Spleen (tissue), 11 donors: ENCODE data around the gene DDX4. TPM values are rescaled to one million over a fixed set of nuclear protein-coding genes. Genes with fewer than 3 reads are reported as not detected.

Experiments used
- DNase-seq: peaks from one replicate; pipeline ENCODE4 v3.0.0-alpha.2; 2020
- H3K27ac ChIP-seq, 8 donors: fragments of 200-600 bp; sonication (generic) in 7 of 8; 1 replicate in 4 of 8; 2 replicates in 4 of 8; pipeline versions ENCODE4 v1.5.0 to v1.8.0; 2016 to 2021; ENCODE audit warnings: inconsistent platforms in 4 of 8, mild to moderate bottlenecking in 4 of 8, moderate library complexity in 1 of 8
- H3K27me3 ChIP-seq, 7 donors: fragments of 200-600 bp; sonication (generic) in 6 of 7; replicated peaks in 1 of 7; 1 replicate in 4 of 7; 2 replicates in 3 of 7; pipeline versions ENCODE4 v1.5.0 to v1.8.0; 2016 to 2021; ENCODE audit warnings: inconsistent platforms in 3 of 7, mild to moderate bottlenecking in 1 of 7
- H3K36me3 ChIP-seq, 6 donors: fragments of 200-600 bp; sonication (generic) in 5 of 6; 1 replicate in 4 of 6; 2 replicates in 2 of 6; pipeline versions ENCODE4 v1.5.0 to v1.8.0; 2016 to 2021; ENCODE audit warnings: inconsistent platforms in 2 of 6
- H3K4me1 ChIP-seq, 6 donors: fragments of 200-600 bp; sonication (generic) in 5 of 6; 1 replicate in 3 of 6; 2 replicates in 3 of 6; pipeline versions ENCODE4 v1.5.0 to v1.8.0; 2016 to 2021; ENCODE audit warnings: inconsistent platforms in 3 of 6
- H3K4me3 ChIP-seq, 8 donors: fragments of 200-600 bp; sonication (generic) in 7 of 8; 1 replicate in 4 of 8; 2 replicates in 4 of 8; pipeline versions ENCODE4 v1.5.0 to v1.8.0; 2016 to 2021; ENCODE audit warnings: inconsistent platforms in 4 of 8, mild to moderate bottlenecking in 4 of 8, moderate library complexity in 2 of 8
- H3K9me3 ChIP-seq, 8 donors: fragments of 200-600 bp; sonication (generic) in 7 of 8; 1 replicate in 4 of 8; 2 replicates in 4 of 8; pipeline versions ENCODE4 v1.5.0 to v1.8.0; 2016 to 2021; ENCODE audit warnings: inconsistent platforms in 4 of 8
- CTCF ChIP-seq, 11 experiments: fragments of 200-600 bp in 7 of 11; fragments of 450-650 bp in 4 of 11; sonication (generic) in 4 of 11; IDR thresholded peaks in 8 of 11; conservative IDR thresholded peaks in 3 of 11; 1 replicate in 7 of 11; 2 replicates in 4 of 11; pipeline versions ENCODE4 v1.4.0 to v1.8.0; 2016 to 2021; ENCODE audit warnings: antibody characterized with exemption in 11 of 11, inconsistent platforms in 4 of 11, mild to moderate bottlenecking in 1 of 11
- POLR2A ChIP-seq, 3 donors: fragments of 450-650 bp; IDR thresholded peaks; one replicate each; pipeline ENCODE4 v1.5.1; 2017; ENCODE audit warnings: antibody characterized with exemption in 3 of 3, mild to moderate bottlenecking in 1 of 3
- POLR2AphosphoS5 ChIP-seq, 3 donors: sonication (generic); formaldehyde crosslinking; IDR thresholded peaks; one replicate each; pipeline ENCODE4 v1.5.1; 2017; ENCODE audit warnings: antibody characterized with exemption in 3 of 3
- WGBS, 5 donors: extraction: QIAGEN DNeasy Blood & Tissue Kit in 3 of 5; methylation state at CpG; one replicate each; pipeline versions ENCODE4 v1.1.5 to v1.1.7; 2013 to 2018; 5-methylcytosine and 5-hydroxymethylcytosine counted together
- intact Hi-C: fragments of 100-400 bp; cut with DNase I; formaldehyde crosslinking; loops from one replicate; pipeline ENCODE4 v1.15.0; 2023; ENCODE audit warnings: low total_unique reads
- polyA plus RNA-seq, 3 donors: library from polyadenylated mRNA; stranded (reverse); fragments of 200-250 nt; gene quantifications; one replicate each; pipeline ENCODE4 v1.2.1, GENCODE V29; 2013
- total RNA-seq, 7 donors: library from RNA; depleted of rRNA in 3 of 7; stranded (reverse); fragments of >200 nt in 3 of 7; fragmentation: NEBNext Ultra II Directional in 4 of 7; extraction: Animal tissue kit (Norgen Biotek cat#: 25700) in 4 of 7; gene quantifications; one replicate each; pipeline versions ENCODE4 v1.1.0 to v1.2.1, GENCODE V29; 2016 to 2021
- donor health status: healthy with polysubstance abuse.
- donor health status: DM: no; HTN: no; CAD: no; lungs with moderate emphysema.
- donor health status: DM: no; HTN: no; CAD: no.
- donor health status: Bipolar disorder and iron deficiency.
- donor health status: healthy.
- donor health status: DM: no; HTN: no; CAD: no.
- donor health status: DM: yes; HTN: yes; CAD: no.

The DDX4 gene
- total and polyA plus RNA-seq, 10 donors, result 0.07 to 0.30 TPM; not detected in 8

- no peak overlapping the region for H3K27ac ChIP-seq
- no peak overlapping the region for H3K4me3 ChIP-seq
- H3K36me3 ChIP-seq, result no peaks in the 10 kb centered on the region
- no peak for DNase-seq
- no peaks in the 10 kb centered on the region for H3K4me1 ChIP-seq
- no peaks in the 10 kb centered on the region for H3K27me3 ChIP-seq
- intact Hi-C loops, result no loop called here
- peaks cover 0 to 21% (median 8%) of the 10 kb centered on the region in 8 donors for H3K9me3 ChIP-seq
- WGBS, 5 donors, result 74 to 89% (median 78%) methylated on average over 2 of the region's 2 CpGs
- TF ChIP-seq POLR2AphosphoS5 (IDR thresholded peaks at IDR 0.05) (no peak), POLR2A (IDR thresholded peaks at IDR 0.05) (no peak), CTCF (IDR thresholded peaks at IDR 0.05 in 8 of 11, conservative IDR thresholded peaks at IDR 0.05 in 3 of 11) (no peak)
Observed at GRCh38 chr5:55841976-55842375, 104.1 kb downstream of the DDX4 start.

GRCh38 chr5:55847837-55848236 lies 110.0 kb downstream of the DDX4 start:
- H3K4me1 ChIP-seq, result peaks cover 0 to 2% (median 0%) of the 10 kb centered on the region in 6 donors
- H3K4me3 ChIP-seq, result no peak overlapping the region
- H3K27ac ChIP-seq, result no peak overlapping the region
- no peaks in the 10 kb centered on the region for H3K36me3 ChIP-seq
- 80 to 93% (median 88%) methylated on average over 1 of the region's 1 CpG for WGBS, 5 donors
- H3K27me3 ChIP-seq, result no peaks in the 10 kb centered on the region
- no peak for DNase-seq
- H3K9me3 ChIP-seq, result peaks cover 0 to 21% (median 8%) of the 10 kb centered on the region in 8 donors
- TF ChIP-seq CTCF (IDR thresholded peaks at IDR 0.05 in 8 of 11, conservative IDR thresholded peaks at IDR 0.05 in 3 of 11) (no peak), POLR2A (IDR thresholded peaks at IDR 0.05) (no peak), POLR2AphosphoS5 (IDR thresholded peaks at IDR 0.05) (no peak)
- intact Hi-C loops, result no loop called here

GRCh38 chr5:55848783-55849182 lies 110.9 kb downstream of the DDX4 start:
- H3K36me3 ChIP-seq, result no peaks in the 10 kb centered on the region
- WGBS, 5 donors, result 83 to 91% (median 87%) methylated on average over 2 of the region's 2 CpGs
- H3K4me1 ChIP-seq, result peaks cover 0 to 8% (median 0%) of the 10 kb centered on the region in 6 donors
- no peak overlapping the region for H3K27ac ChIP-seq
- intact Hi-C loops, result no loop called here
- H3K9me3 ChIP-seq, result peaks cover 0 to 17% (median 6%) of the 10 kb centered on the region in 8 donors
- TF ChIP-seq CTCF (IDR thresholded peaks at IDR 0.05 in 8 of 11, conservative IDR thresholded peaks at IDR 0.05 in 3 of 11) (no peak), POLR2A (IDR thresholded peaks at IDR 0.05) (no peak), POLR2AphosphoS5 (IDR thresholded peaks at IDR 0.05) (no peak)
- no peaks in the 10 kb centered on the region for H3K27me3 ChIP-seq
- no peak for DNase-seq
- no peak overlapping the region for H3K4me3 ChIP-seq

- WGBS, 5 donors, result 81 to 95% (median 89%) methylated on average over 10 of the region's 10 CpGs
- Histone ChIP-seq H3K36me3 (no peaks in the 10 kb centered on the region), H3K9me3 (no peaks in the 10 kb centered on the region), H3K4me1 (peaks cover 0 to 20% (median 7%) of the 10 kb centered on the region in 6 donors), H3K4me3 (no peak within 1 kb of the TSS), H3K27me3 (no peaks in the 10 kb centered on the region), H3K27ac (no peak within 1 kb of the TSS)
- no peak for DNase-seq
- no peak for TF ChIP-seq POLR2A (IDR thresholded peaks at IDR 0.05)
- intact Hi-C loops, result no loop called here
Observed at GRCh38 chr5:55850839-55851674, 113.2 kb downstream of the DDX4 start, which contains the start of gene IL31RA. IL31RA (plus strand) TSS chr5:55851357; CDS start chr5:55851571, 214 bp downstream.
